ENCODE measurements around the gene GYS1. TPM values are rescaled to one million over a fixed set of nuclear protein-coding genes. Genes with fewer than 3 reads are reported as not detected.
"Not testable (repeated sequence)": the region's sequence is repeated elsewhere in the genome, so short reads cannot be mapped to it uniquely, and the experiment has no call there.

GYS1 gene
- 10 to 100 TPM; 55.1 to 56.3 TPM for total RNA-seq

DNA sequence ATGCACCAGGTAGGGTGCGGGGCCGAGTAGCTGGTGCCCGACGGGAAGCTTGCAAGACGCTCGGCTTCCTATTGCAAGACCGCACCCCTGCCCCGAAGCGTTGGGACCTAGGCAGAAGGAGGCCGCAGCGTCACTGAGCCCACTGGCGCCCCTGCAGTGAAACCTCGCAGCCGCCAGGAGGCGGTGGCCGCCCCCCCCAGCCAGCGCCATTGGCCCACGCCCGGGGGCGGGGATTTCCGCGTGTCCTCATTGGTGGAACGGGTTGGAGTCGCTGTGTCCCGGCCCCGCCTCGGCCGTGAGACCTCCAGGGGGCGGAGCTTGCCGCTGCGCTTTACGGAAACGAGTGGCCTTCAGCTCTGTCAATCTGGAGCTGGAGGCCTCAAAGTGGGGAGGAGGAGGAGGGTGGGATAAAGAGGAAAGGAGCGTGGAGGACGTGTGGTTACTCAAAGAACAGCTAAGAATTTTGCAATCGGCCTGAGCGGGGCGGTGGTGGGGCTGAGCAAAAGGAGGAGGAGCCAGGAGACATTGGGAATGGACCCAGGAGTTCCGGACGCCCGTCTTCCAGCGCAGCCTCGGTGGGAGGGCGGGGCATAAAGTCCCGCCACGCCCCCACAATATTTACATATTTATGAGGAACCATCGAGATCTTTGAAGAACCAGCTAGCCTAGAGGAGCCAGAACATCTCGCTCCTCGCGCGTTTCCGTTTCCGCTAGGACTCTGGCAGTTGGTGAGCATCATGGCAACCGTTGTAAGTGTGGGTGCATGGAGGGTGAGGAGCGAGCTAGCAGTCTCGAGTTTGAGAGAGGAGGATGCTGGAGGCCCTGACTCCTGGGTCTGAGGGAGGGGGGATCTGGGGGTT, at the start of gene GYS1, which contains the start of gene RUVBL2:
TSS of gene GYS1 (minus strand) at position 135 of the 860 bp plus-strand sequence. CDS start 197 bp downstream, outside the sequence.
TSS of gene RUVBL2 (plus strand) at position 713 of the 860 bp plus-strand sequence. CDS start at position 738, 25 bp downstream.
- Mint-ChIP-seq H3K4me1 (peaks cover 51% of the 10 kb centered on the region), H3K4me3 (peak within 1 kb of the TSS; percentile 98), H3K27ac (peak within 1 kb of the TSS; percentile 95), H3K36me3 (ENCODE audit: low read depth) (peaks cover 31% of the 10 kb centered on the region), H3K9me3 (no peaks in the 10 kb centered on the region), H3K27me3 (no peaks in the 10 kb centered on the region)
- DNase-seq = peak; percentile 99
- ChIA-PET POLR2A (interaction anchor here (0.6 to 2.7 kb wide), 28 partner anchors 9 to 650 kb away, joined by 3 to 16 read pairs (median 4); partner anchors contain the start of genes ALDH16A1, BAX, DHDH and FTL), CTCF (interaction anchor here (0.6 to 3.4 kb wide), 83 partner anchors 9 to 685 kb away, joined by 3 to 103 read pairs (median 4); partner anchors contain the start of genes ALDH16A1, BAX, BCAT2 and CA11)

DNA sequence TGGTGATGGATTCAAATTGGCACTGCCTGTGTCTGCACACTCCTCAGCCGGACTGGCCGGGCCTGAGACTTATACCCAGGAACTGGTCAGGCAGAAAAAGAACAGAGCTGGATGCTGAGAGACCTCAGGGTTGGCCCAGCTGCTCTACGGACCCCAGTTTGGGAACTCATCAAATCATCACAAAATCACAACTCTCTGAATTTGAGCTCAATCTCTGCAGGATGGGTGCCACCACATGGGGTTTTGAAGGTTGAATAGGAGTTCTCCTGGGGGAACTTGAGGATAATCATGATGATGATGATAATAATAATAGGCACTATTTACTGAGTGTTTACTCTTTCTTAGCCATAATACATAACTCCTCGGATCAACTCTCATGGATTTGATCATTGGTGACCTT, 49.6 kb upstream of the GYS1 start:
- not testable (repeated sequence) for DNase-seq, H3K27me3 Mint-ChIP-seq

DNA sequence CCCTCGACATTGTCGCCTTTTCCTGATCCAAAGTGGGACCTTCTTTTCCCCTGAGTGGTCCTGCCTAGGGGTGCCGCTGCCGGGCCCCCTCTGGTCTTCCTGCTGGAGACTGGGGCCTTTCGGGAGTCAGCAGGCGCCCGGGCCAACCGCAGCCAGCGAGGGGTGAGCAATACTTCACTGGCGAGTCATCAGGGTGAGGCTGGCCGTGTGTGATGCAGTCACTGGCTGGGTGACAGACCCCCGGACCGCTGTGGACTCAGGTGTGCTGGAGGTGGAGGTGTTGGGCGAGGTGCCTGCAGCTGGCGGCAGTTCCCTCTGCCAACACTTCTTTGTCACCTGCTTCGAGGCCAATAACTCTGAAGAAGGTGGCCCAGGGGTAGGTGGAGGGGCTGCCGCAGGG, 49.1 kb upstream of the GYS1 start:
- Mint-ChIP-seq H3K27ac (no peak overlapping the region), H3K27me3 (no peaks in the 10 kb centered on the region), H3K9me3 (no peaks in the 10 kb centered on the region), H3K36me3 (ENCODE audit: low read depth) (no peaks in the 10 kb centered on the region), H3K4me3 (no peak overlapping the region), H3K4me1 (no peaks in the 10 kb centered on the region)
- ChIA-PET CTCF (no interaction called here), POLR2A (no interaction called here)
- no peak for DNase-seq

More for the DNA sequence above, 49.6 kb upstream of the GYS1 start:
- POLR2A ChIA-PET; H3K36me3 Mint-ChIP-seq (ENCODE audit: low read depth); H3K9me3 Mint-ChIP-seq; CTCF ChIA-PET; H3K27ac Mint-ChIP-seq; H3K4me3 Mint-ChIP-seq; H3K4me1 Mint-ChIP-seq: not testable (repeated sequence)

DNA sequence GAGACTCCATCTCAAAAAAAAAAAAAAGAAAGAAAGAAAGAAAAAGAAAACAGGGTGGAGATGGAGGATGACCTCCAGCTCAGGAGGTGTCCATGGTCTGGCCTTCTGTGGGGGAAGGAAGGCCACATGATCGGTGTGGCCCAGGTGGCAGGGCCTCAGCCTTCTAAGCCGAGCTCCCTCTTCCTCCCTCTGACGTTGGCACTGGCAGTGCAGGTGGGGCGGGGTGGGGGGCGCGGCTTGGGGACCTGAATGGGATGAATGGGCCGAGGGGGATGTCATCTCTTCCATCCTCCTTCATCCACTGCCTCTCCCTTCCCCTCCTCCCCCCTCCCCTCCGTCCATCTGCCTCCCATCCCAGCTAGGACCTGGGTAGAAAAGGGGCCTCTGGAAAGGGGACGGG, 46.6 kb upstream of the GYS1 start:
- H3K27me3 Mint-ChIP-seq; POLR2A ChIA-PET; H3K4me1 Mint-ChIP-seq; H3K9me3 Mint-ChIP-seq; H3K4me3 Mint-ChIP-seq; CTCF ChIA-PET; H3K36me3 Mint-ChIP-seq (ENCODE audit: low read depth); H3K27ac Mint-ChIP-seq; DNase-seq: not testable (repeated sequence)

DNA sequence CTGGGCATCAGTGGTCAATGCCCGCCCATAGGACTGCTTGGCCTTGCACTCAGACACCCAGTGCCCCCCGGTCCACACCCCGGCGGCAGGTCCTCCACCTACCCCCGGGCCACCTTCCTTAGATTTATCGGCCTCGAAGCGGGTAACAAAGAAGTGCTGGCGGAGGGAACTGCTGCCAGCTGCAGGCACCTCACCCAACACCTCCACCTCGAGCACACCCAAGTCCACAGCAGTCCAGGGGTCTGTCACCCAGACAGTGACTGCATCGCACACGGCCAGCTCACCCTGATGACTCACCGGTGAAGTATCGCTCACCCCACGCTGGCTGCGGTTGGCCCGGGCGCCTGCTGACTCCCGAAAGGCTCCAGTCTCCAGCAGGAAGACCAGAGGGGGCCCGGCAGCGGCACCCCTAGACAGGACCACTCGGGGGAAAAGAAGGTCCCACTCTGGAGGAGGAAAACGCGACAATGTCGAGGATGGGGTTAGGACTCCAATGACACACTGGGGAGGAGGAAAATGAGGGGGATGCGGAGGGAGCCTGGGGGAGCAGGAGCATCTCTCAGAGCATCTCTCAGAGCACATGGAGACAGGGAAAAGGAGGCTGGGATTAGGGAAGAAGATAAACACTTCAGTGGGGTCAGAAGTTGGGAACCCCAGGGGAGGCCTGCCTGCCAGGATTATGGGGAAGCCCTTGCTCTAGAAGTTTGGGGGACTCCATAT, 45.6 kb upstream of the GYS1 start:
- H3K27ac Mint-ChIP-seq; H3K36me3 Mint-ChIP-seq (ENCODE audit: low read depth); POLR2A ChIA-PET; DNase-seq; H3K27me3 Mint-ChIP-seq; H3K4me3 Mint-ChIP-seq; H3K4me1 Mint-ChIP-seq; H3K9me3 Mint-ChIP-seq: not testable (repeated sequence)
- CTCF ChIA-PET = interaction anchor here (0.6 kb wide), 1 partner anchor 284 kb away, joined by 4 read pairs; no protein-coding TSS in a partner anchor

DNA sequence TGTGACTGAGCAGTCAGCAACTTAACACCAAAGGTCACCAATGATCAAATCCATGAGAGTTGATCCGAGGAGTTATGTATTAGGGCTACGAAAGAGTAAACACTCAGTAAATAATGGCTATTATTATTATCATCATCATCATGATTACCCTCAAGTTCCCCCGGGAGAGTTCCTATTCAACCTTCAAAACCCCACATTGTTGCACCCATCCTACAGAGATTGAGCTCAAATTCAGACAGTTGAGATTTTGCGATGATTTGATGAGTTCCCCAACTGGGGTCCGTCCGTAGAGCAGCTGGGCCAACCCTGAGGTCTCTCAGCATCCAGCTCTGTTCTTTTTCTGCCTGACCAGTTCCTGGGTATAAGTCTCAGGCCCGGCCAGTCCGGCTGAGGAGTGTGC, 45.0 kb upstream of the GYS1 start:
- H3K27me3 Mint-ChIP-seq, H3K27ac Mint-ChIP-seq: not testable (repeated sequence)
- CTCF ChIA-PET = interaction anchor here (0.6 kb wide), 1 partner anchor 284 kb away, joined by 4 read pairs; no protein-coding TSS in a partner anchor

DNA sequence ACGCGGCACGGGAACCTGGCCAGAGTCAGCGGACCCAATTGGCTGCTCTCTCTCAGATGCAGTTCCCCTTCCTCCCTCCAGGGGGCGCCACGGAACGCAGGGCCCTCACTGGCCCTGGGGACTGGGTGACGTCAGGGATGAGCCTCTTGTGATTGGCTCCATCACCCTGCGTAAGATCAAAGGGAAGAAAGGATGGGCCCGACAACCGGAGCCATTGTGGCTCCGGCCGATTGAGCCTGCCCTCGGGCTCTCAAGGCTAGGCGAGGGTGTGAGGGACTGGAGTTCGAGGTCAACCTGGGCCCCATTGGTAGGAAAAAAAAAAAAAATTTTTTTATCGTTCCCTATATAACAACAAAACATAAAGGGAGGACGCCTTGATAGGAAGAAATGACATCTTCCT, 43.7 kb upstream of the GYS1 start, which contains the start of gene CGB1:
TSS of gene CGB1 (minus strand) at position 81 of the 400 bp plus-strand sequence. CDS start 184 bp downstream, outside the sequence.
- H3K4me3 Mint-ChIP-seq, CTCF ChIA-PET: not testable (repeated sequence)
- DNase-seq = peak; percentile 53

More for the DNA sequence above, 45.0 kb upstream of the GYS1 start:
- POLR2A ChIA-PET; H3K4me1 Mint-ChIP-seq; H3K9me3 Mint-ChIP-seq; H3K4me3 Mint-ChIP-seq; DNase-seq; H3K36me3 Mint-ChIP-seq (ENCODE audit: low read depth): not testable (repeated sequence)

DNA sequence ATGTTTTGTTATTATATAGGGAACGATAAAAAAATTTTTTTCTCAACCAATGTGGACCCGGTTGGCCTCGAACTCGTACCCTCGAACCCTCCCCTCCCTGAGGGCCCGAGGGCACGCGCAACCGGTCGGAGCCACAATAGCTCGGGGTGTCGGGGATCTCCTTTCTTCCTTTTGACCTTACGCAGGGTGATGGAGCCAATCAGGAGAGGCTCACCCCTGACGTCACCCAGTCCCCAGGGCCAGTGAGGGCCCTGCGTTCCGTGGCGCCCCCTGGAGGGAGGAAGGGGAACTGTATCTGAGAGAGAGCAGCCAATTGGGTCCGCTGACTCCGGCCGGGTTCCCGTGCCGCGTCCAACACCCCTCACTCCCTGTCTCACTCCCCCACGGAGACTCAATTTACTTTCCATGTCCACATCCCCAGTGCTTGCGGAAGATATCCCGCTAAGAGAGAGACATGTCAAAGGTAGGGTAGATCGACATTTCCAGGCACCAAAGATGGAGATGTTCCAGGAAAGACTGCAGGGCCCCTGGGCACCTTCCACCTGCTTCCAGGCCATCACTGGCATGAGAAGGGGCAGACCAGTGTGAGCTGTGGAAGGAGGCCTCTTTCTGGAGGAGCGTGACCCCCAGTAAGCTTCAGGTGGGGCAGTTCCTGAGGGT, 38.7 kb upstream of the GYS1 start, which contains the start of gene CGB2:
TSS of gene CGB2 (plus strand) at position 249 of the 660 bp plus-strand sequence. CDS start at position 455, 206 bp downstream.
- CTCF ChIA-PET = interaction anchor here (0.7 to 0.9 kb wide), 2 partner anchors 12 to 32 kb away, joined by 3 read pairs; no protein-coding TSS in a partner anchor

More for the DNA sequence above, 43.7 kb upstream of the GYS1 start, which contains the start of gene CGB1:
- H3K27ac Mint-ChIP-seq; H3K36me3 Mint-ChIP-seq (ENCODE audit: low read depth); H3K9me3 Mint-ChIP-seq; H3K4me1 Mint-ChIP-seq; H3K27me3 Mint-ChIP-seq; POLR2A ChIA-PET: not testable (repeated sequence)

DNA sequence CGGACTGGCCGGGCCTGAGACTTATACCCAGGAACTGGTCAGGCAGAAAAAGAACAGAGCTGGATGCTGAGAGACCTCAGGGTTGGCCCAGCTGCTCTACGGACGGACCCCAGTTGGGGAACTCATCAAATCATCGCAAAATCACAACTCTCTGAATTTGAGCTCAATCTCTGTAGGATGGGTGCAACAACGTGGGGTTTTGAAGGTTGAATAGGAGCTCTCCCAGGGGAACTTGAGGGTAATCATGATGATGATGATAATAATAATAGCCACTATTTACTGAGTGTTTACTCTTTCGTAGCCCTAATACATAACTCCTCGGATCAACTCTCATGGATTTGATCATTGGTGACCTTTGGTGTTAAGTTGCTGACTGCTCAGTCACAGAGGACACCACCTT, 37.2 kb upstream of the GYS1 start:
- DNase-seq; POLR2A ChIA-PET; H3K36me3 Mint-ChIP-seq (ENCODE audit: low read depth); H3K27me3 Mint-ChIP-seq; H3K27ac Mint-ChIP-seq; H3K9me3 Mint-ChIP-seq; H3K4me1 Mint-ChIP-seq; CTCF ChIA-PET; H3K4me3 Mint-ChIP-seq: not testable (repeated sequence)

More for the DNA sequence above, 38.7 kb upstream of the GYS1 start, which contains the start of gene CGB2:
- H3K4me1 Mint-ChIP-seq; POLR2A ChIA-PET; H3K9me3 Mint-ChIP-seq; H3K27me3 Mint-ChIP-seq; H3K36me3 Mint-ChIP-seq (ENCODE audit: low read depth): not testable (repeated sequence)
- Mint-ChIP-seq H3K4me3 (peak within 1 kb of the TSS; percentile 18), H3K27ac (peak within 1 kb of the TSS; percentile 14)
- DNase-seq = peak; percentile 77

DNA sequence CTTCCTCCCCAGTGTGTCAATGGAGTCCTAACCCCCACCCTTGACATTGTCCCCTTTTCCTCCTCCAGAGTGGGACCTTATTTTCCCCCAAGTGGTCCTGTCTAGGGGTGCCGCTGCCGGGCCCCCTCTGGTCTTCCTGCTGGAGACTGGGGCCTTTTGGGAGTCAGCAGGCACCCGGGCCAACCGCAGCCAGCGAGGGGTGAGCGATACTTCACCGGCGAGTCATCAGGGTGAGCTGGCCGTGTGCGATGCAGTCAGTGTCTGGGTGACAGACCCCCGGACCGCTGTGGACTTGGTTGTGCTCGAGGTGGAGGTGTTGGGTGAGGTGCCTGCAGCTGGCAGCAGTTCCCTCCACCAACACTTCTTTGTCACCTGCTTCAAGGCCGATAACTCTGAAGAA, 36.6 kb upstream of the GYS1 start:
- H3K36me3 Mint-ChIP-seq (ENCODE audit: low read depth); H3K4me1 Mint-ChIP-seq; H3K27ac Mint-ChIP-seq; POLR2A ChIA-PET; H3K27me3 Mint-ChIP-seq; H3K9me3 Mint-ChIP-seq; DNase-seq; CTCF ChIA-PET; H3K4me3 Mint-ChIP-seq: not testable (repeated sequence)

DNA sequence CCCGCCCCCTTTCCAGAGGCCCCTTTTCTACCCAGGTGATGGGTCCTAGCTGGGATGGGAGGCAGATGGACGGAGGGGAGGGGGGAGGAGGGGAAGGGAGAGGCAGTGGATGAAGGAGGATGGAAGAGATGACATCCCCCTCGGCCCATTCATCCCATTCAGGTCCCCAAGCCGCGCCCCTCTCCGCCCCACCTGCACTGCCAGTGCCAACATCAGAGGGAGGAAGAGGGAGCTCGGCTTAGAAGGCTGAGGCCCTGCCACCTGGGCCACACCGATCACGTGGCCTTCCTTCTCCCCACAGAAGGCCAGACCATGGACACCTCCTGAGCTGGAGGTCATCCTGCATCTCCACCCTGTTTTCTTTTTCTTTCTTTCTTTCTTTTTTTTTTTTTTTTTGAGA, 35.6 kb upstream of the GYS1 start:
- H3K27ac Mint-ChIP-seq; H3K4me1 Mint-ChIP-seq; CTCF ChIA-PET; DNase-seq; H3K27me3 Mint-ChIP-seq; H3K9me3 Mint-ChIP-seq; H3K4me3 Mint-ChIP-seq; H3K36me3 Mint-ChIP-seq (ENCODE audit: low read depth); POLR2A ChIA-PET: not testable (repeated sequence)

DNA sequence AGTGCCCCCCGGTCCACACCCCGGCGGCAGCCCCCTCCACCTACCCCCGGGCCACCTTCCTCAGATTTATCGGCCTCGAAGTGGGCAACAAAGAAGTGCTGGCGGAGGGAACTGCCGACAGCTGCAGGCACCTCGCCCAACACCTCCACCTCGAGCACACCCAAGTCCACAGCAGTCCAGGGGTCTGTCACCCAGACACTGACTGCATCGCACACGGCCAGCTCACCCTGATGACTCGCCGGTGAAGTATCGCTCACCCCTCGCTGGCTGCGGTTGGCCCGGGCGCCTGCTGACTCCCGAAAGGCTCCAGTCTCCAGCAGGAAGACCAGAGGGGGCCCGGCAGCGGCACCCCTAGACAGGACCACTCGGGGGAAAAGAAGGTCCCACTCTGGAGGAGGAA, 32.5 kb upstream of the GYS1 start:
- peaks cover 13% of the 10 kb centered on the region for H3K4me1 Mint-ChIP-seq
- H3K4me3 Mint-ChIP-seq; POLR2A ChIA-PET; H3K27ac Mint-ChIP-seq; DNase-seq; H3K36me3 Mint-ChIP-seq (ENCODE audit: low read depth); H3K9me3 Mint-ChIP-seq; CTCF ChIA-PET; H3K27me3 Mint-ChIP-seq: not testable (repeated sequence)

DNA sequence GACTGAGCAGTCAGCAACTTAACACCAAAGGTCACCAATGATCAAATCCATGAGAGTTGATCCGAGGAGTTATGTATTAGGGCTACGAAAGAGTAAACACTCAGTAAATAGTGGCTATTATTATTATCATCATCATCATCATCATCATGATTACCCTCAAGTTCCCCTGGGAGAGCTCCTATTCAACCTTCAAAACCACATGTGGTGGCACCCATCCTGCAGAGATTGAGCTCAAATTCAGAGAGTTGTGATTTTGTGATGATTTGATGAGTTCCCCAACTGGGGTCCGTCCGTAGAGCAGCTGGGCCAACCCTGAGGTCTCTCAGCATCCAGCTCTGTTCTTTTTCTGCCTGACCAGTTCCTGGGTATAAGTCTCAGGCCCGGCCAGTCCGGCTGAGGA, 32.0 kb upstream of the GYS1 start:
- H3K27me3 Mint-ChIP-seq; H3K36me3 Mint-ChIP-seq (ENCODE audit: low read depth); H3K9me3 Mint-ChIP-seq; H3K4me3 Mint-ChIP-seq; POLR2A ChIA-PET; H3K27ac Mint-ChIP-seq; DNase-seq; CTCF ChIA-PET: not testable (repeated sequence)
- peaks cover 16% of the 10 kb centered on the region for H3K4me1 Mint-ChIP-seq

Data from activated CD4-positive, alpha-beta memory T cell treated with anti-CD3 and anti-CD28 coated beads, Interleukin-2, amount 10 ng/mL, durations not matched to agents 7 days and 5 days (primary cell).